Measurements from ENCODE around the gene PIP5K1C. TPM values are rescaled to one million over a fixed set of nuclear protein-coding genes. Genes with fewer than 3 reads are reported as not detected.

Gene PIP5K1C
- polyA plus RNA-seq, 1 donor from 2014 or later: 7.1 TPM

GRCh38 chr19:3730457-3730958 is 30.2 kb upstream of the PIP5K1C start:
- Histone ChIP-seq H3K36me3 (ENCODE audit: insufficient read depth, low read length) (no peaks in the 10 kb centered on the region), H3K9me2 (ENCODE audit: insufficient read depth, low read length) (no peaks in the 10 kb centered on the region), H3K9ac (ENCODE audit: low read length) (no peak overlapping the region), H3F3A (ENCODE audit: insufficient read depth, low read length, poor library complexity, severe bottlenecking) (no peaks in the 10 kb centered on the region), H4K20me1 (ENCODE audit: insufficient read depth) (no peaks in the 10 kb centered on the region), H3K4me3 (ENCODE audit: low read length) (no peak overlapping the region), H3K27me3 (ENCODE audit: insufficient read depth, low read depth, low read length) (no peaks in the 10 kb centered on the region), H3K4me2 (ENCODE audit: low read length) (no peak overlapping the region), H3K9me3 (ENCODE audit: low read length) (no peaks in the 10 kb centered on the region), H3K27ac (ENCODE audit: low read length) (no peak overlapping the region), H2AFZ (ENCODE audit: low read depth, low read length) (no peak overlapping the region), H3K79me2 (replicated peaks; ENCODE audit: insufficient read depth, low read length) (no peaks in the 10 kb centered on the region)
- TF ChIP-seq EZH2 (IDR thresholded peaks at IDR 0.05; ENCODE audit: borderline replicate concordance, insufficient read depth, low read length, poor library complexity, severe bottlenecking): no peak
- no peak for TF ChIP-seq SMC3 (conservative IDR thresholded peaks at IDR 0.05; ENCODE audit: poor library complexity)
- no peak for TF ChIP-seq REST (IDR thresholded peaks at IDR 0.05; ENCODE audit: borderline replicate concordance)

DNA sequence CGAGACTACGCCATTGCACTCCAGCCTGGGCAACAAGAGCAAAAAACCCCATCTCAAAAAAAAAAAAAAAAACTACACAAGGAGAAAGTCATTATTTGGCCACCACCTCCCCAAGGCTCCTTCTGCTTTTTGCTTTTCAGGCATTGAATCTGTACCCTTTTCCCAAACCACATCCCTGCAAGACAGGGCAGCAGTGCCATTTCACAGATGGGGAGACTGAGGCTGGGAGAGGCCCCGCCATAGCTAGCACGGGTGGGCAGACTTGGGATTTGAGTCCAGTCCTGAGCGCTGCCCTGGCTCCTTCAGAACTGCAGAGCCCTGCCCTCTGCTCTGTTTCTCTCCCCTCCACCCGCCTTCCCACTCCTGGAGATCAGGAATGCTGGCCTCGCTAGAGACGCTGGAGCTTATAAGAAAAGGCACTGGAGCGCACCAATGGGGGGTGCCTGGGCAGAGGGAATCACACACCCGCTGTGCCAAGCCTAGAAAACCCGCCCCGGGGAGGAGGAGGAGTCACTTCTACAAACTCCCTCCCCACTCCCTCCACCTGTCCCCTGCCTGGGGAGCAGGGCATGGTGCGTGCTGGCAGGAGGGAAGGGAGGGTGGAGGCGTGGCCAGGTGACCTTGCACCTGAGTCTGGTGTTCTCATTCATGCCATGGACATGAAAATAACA is 25.5 kb upstream of the PIP5K1C start:
- peaks cover 14% of the 10 kb centered on the region for H3K27me3 ChIP-seq (ENCODE audit: insufficient read depth, low read depth, low read length)
- no peak overlapping the region for H3K4me3 ChIP-seq (ENCODE audit: low read length)
- H3K9me2 ChIP-seq (ENCODE audit: insufficient read depth, low read length): no peaks in the 10 kb centered on the region
- H3F3A ChIP-seq (ENCODE audit: insufficient read depth, low read length, poor library complexity, severe bottlenecking): no peaks in the 10 kb centered on the region
- H3K27ac ChIP-seq (ENCODE audit: low read length): no peak overlapping the region
- H3K79me2 ChIP-seq (replicated peaks; ENCODE audit: insufficient read depth, low read length): no peaks in the 10 kb centered on the region
- H3K36me3 ChIP-seq (ENCODE audit: insufficient read depth, low read length): no peaks in the 10 kb centered on the region
- H3K4me2 ChIP-seq (ENCODE audit: low read length): no peak overlapping the region
- no peaks in the 10 kb centered on the region for H4K20me1 ChIP-seq (ENCODE audit: insufficient read depth)
- H2AFZ ChIP-seq (ENCODE audit: low read depth, low read length): no peak overlapping the region
- no peaks in the 10 kb centered on the region for H3K9me3 ChIP-seq (ENCODE audit: low read length)
- TF ChIP-seq MXI1 (conservative IDR thresholded peaks at IDR 0.05; ENCODE audit: poor library complexity, severe bottlenecking): no peak
- TF ChIP-seq POLR2AphosphoS5 (IDR thresholded peaks at IDR 0.05): no peak
- no peak for TF ChIP-seq REST (IDR thresholded peaks at IDR 0.05; ENCODE audit: borderline replicate concordance)
- no peak for TF ChIP-seq RAD21 (conservative IDR thresholded peaks at IDR 0.05)
- TF ChIP-seq SMC3 (conservative IDR thresholded peaks at IDR 0.05; ENCODE audit: poor library complexity): no peak
- TF ChIP-seq EZH2 (IDR thresholded peaks at IDR 0.05; ENCODE audit: borderline replicate concordance, insufficient read depth, low read length, poor library complexity, severe bottlenecking): no peak
- no peak for TF ChIP-seq EP300 (conservative IDR thresholded peaks at IDR 0.05; ENCODE audit: poor library complexity, severe bottlenecking)
- TF ChIP-seq TAF1 (IDR thresholded peaks at IDR 0.05; ENCODE audit: low read depth): no peak
- H3K9ac ChIP-seq (ENCODE audit: low read length): no peak overlapping the region
